ENCODE measurements around the gene SART3.
"Not testable (repeated sequence)": the region's sequence is repeated elsewhere in the genome, so short reads cannot be mapped to it uniquely, and the experiment has no call there.

Gene SART3

GRCh38 chr12:108581311-108582227 is 20.6 kb upstream of the SART3 start:
- DNase-seq: no peak

- DNase-seq: no peak
These were observed 19.6 kb upstream of the SART3 start for GRCh38 chr12:108580531-108580930.

- no peak for DNase-seq
These were observed 17.8 kb upstream of the SART3 start for GRCh38 chr12:108578813-108579212.

GRCh38 chr12:108578264-108578663 is 17.3 kb upstream of the SART3 start:
- DNase-seq: no peak

GRCh38 chr12:108577458-108577857 is 16.5 kb upstream of the SART3 start:
- DNase-seq: no peak

GRCh38 chr12:108576660-108577234 is 15.8 kb upstream of the SART3 start:
- DNase-seq: no peak

- DNase-seq: no peak
These were observed 14.4 kb upstream of the SART3 start for GRCh38 chr12:108575199-108575912.

GRCh38 chr12:108574276-108574675 is 13.3 kb upstream of the SART3 start:
- DNase-seq: not testable (repeated sequence)

GRCh38 chr12:108573317-108573716 is 12.3 kb upstream of the SART3 start:
- DNase-seq: no peak

- no peak for DNase-seq
These were observed 11.3 kb upstream of the SART3 start for GRCh38 chr12:108572166-108572790.

GRCh38 chr12:108571609-108572165 is 10.7 kb upstream of the SART3 start:
- DNase-seq: no peak

- no peak for DNase-seq
These were observed 10.0 kb upstream of the SART3 start for GRCh38 chr12:108570743-108571608.

GRCh38 chr12:108568338-108569154 is 7.6 kb upstream of the SART3 start:
- peak; percentile 83 for DNase-seq

- DNase-seq: no peak
These were observed 6.7 kb upstream of the SART3 start for GRCh38 chr12:108567406-108568337.

- no peak for DNase-seq
These were observed 5.5 kb upstream of the SART3 start for GRCh38 chr12:108566452-108566851.

GRCh38 chr12:108565976-108566375 is 5.0 kb upstream of the SART3 start:
- DNase-seq: peak; percentile 95

- no peak for DNase-seq
These were observed 4.2 kb upstream of the SART3 start for GRCh38 chr12:108565146-108565545.

GRCh38 chr12:108564724-108565123 is 3.8 kb upstream of the SART3 start:
- no peak for DNase-seq

GRCh38 chr12:108563804-108564151 is 2.8 kb upstream of the SART3 start:
- DNase-seq: no peak
